H1 (cell line): ENCODE results near the gene GRIA2. TPM values are rescaled to one million over a fixed set of nuclear protein-coding genes. Genes with fewer than 3 reads are reported as not detected.

Experiments used
- CTCF ChIA-PET: fragments of 300-600 bp; sonication (Branson Sonifier 250); formaldehyde crosslinking; loops from one replicate; lab custom pipeline; 2021; ENCODE audit not compliant: partially characterized antibody; lab: Charles Lee
- POLR2A ChIA-PET: fragments of 300-600 bp; sonication (Branson Sonifier 250); formaldehyde crosslinking; loops from one replicate; lab custom pipeline; 2021; ENCODE audit warnings: inconsistent platforms; ENCODE audit not compliant: partially characterized antibody; lab: Charles Lee
- DNase-seq, 2 experiments: peaks; one replicate each; pipeline versions ENCODE4 v3.0.0 to v3.0.0-alpha.2; 2010 to 2022; ENCODE audit warnings: low spot score in 2 of 2, low read depth in 1 of 2, mixed read lengths in 1 of 2
- FAIRE-seq: peaks from 2 replicates; lab custom pipeline; 2011; peaks lifted over from hg19 to GRCh38; lab: Jason Lieb, UNC
- H2AFZ ChIP-seq: 2 replicates; pipeline ENCODE4 v1.8.1; 2012; ENCODE audit warnings: low read length, inconsistent platforms
- H2AK5ac ChIP-seq: 2 replicates; pipeline ENCODE4 v1.6.1; 2013; ENCODE audit warnings: low read depth, low read length
- H2BK120ac ChIP-seq: replicated peaks from 2 replicates; pipeline ENCODE3; 2013; ENCODE audit warnings: low read depth, low read length, inconsistent platforms
- H2BK12ac ChIP-seq: 2 replicates; pipeline ENCODE4 v1.6.1; 2013; ENCODE audit warnings: low read depth, low read length
- H2BK15ac ChIP-seq: 2 replicates; pipeline ENCODE4 v1.6.1; 2013; ENCODE audit warnings: low read length
- H2BK20ac ChIP-seq: 2 replicates; pipeline ENCODE4 v1.6.1; 2013; ENCODE audit warnings: low read length
- H2BK5ac ChIP-seq: 2 replicates; pipeline ENCODE4 v1.6.1; 2013; ENCODE audit warnings: low read depth, low read length
- H3K14ac ChIP-seq: 2 replicates; pipeline ENCODE4 v1.6.1; 2013; ENCODE audit warnings: inconsistent platforms; ENCODE audit not compliant: insufficient read length
- H3K18ac ChIP-seq: 2 replicates; pipeline ENCODE4 v1.6.1; 2013; ENCODE audit warnings: low read length; ENCODE audit errors: extremely low read depth
- H3K23ac ChIP-seq: 2 replicates; pipeline ENCODE4 v1.6.1; 2013; ENCODE audit warnings: inconsistent platforms; ENCODE audit not compliant: insufficient read length
- H3K23me2 ChIP-seq: 2 replicates; pipeline ENCODE4 v1.6.1; 2013; ENCODE audit warnings: low read depth, low read length
- H3K27ac ChIP-seq: 2 replicates; pipeline ENCODE4 v1.6.1; 2011; ENCODE audit warnings: low read depth, low read length, inconsistent platforms
- H3K27me3 ChIP-seq, 4 experiments: replicated peaks in 1 of 4; 1 replicate in 1 of 4; 2 replicates in 3 of 4; pipeline versions ENCODE4 v1.6.1 to v1.8.1; 2011 to 2013; ENCODE audit warnings: low read length in 3 of 4, mild to moderate bottlenecking in 3 of 4, inconsistent platforms in 2 of 4, mixed read lengths in 2 of 4, moderate library complexity in 1 of 4; ENCODE audit not compliant: control insufficient read depth in 3 of 4, insufficient read depth in 3 of 4; ENCODE audit errors: extremely low read depth in 1 of 4
- H3K36me3 ChIP-seq, 4 experiments: 2 replicates each; pipeline versions ENCODE4 v1.6.1 to v1.8.1; 2011 to 2013; ENCODE audit warnings: mild to moderate bottlenecking in 4 of 4, low read length in 3 of 4, moderate library complexity in 2 of 4, control low read depth in 1 of 4, inconsistent platforms in 1 of 4; ENCODE audit not compliant: insufficient read depth in 4 of 4, control insufficient read depth in 2 of 4
- H3K4ac ChIP-seq: replicated peaks from 2 replicates; pipeline ENCODE3; 2013; ENCODE audit warnings: low read length, low read depth, mixed read lengths, inconsistent platforms; ENCODE audit not compliant: insufficient read length
- H3K4me1 ChIP-seq, 4 experiments: replicated peaks in 1 of 4; 1 replicate in 1 of 4; 2 replicates in 3 of 4; pipeline versions ENCODE4 v1.6.1 to v1.8.1; 2011 to 2013; ENCODE audit warnings: low read length in 3 of 4, inconsistent platforms in 2 of 4, mixed read lengths in 1 of 4; ENCODE audit not compliant: insufficient read depth in 4 of 4, control insufficient read depth in 3 of 4
- H3K4me2 ChIP-seq, 2 experiments: 2 replicates each; pipeline versions ENCODE4 v1.6.1 to v1.8.1; 2011 to 2013; ENCODE audit warnings: low read depth in 2 of 2, low read length in 2 of 2, control low read depth in 1 of 2, inconsistent platforms in 1 of 2, mild to moderate bottlenecking in 1 of 2; ENCODE audit not compliant: insufficient read depth in 1 of 2
- H3K4me3 ChIP-seq, 4 experiments: fragments of 200-600, 300-600 bp in 1 of 4; sonication (generic), shearing (Covaris generic), sonication (Bioruptor Twin) in 1 of 4; 2 replicates each; pipeline versions ENCODE4 v1.5.1 to v1.8.1; 2011 to 2016; ENCODE audit warnings: low read length in 4 of 4, low read depth in 3 of 4, control low read depth in 2 of 4, inconsistent platforms in 2 of 4, mild to moderate bottlenecking in 2 of 4, mixed read lengths in 1 of 4, moderate library complexity in 1 of 4; ENCODE audit not compliant: insufficient read depth in 2 of 4; ENCODE audit errors: extremely low read depth in 1 of 4
- H3K56ac ChIP-seq: replicated peaks from 2 replicates; pipeline ENCODE3; 2013; ENCODE audit warnings: low read depth, mild to moderate bottlenecking, mixed read lengths, low read length, inconsistent platforms; ENCODE audit not compliant: insufficient read length
- H3K79me1 ChIP-seq: 2 replicates; pipeline ENCODE4 v1.6.1; 2013; ENCODE audit warnings: low read depth, low read length, control low read depth
- H3K79me2 ChIP-seq, 2 experiments: 2 replicates each; pipeline versions ENCODE4 v1.6.1 to v1.8.1; 2012 to 2013; ENCODE audit warnings: low read length in 2 of 2, mild to moderate bottlenecking in 2 of 2, inconsistent platforms in 1 of 2; ENCODE audit not compliant: insufficient read depth in 2 of 2, control insufficient read depth in 1 of 2
- H3K9ac ChIP-seq, 4 experiments: replicated peaks in 1 of 4; 1 replicate in 1 of 4; 2 replicates in 3 of 4; pipeline versions ENCODE4 v1.6.1 to v1.8.1; 2011 to 2013; ENCODE audit warnings: low read depth in 3 of 4, low read length in 3 of 4, control low read depth in 2 of 4, mild to moderate bottlenecking in 2 of 4, moderate library complexity in 2 of 4, inconsistent platforms in 1 of 4; ENCODE audit errors: extremely low read depth in 1 of 4
- H3K9me3 ChIP-seq, 2 experiments: 2 replicates each; pipeline versions ENCODE4 v1.6.1 to v1.8.1; 2012 to 2013; ENCODE audit warnings: mild to moderate bottlenecking in 2 of 2, moderate library complexity in 2 of 2, control low read depth in 1 of 2, inconsistent platforms in 1 of 2, low read depth in 1 of 2, low read length in 1 of 2, mixed read lengths in 1 of 2; ENCODE audit not compliant: insufficient read depth in 2 of 2
- H4K20me1 ChIP-seq, 2 experiments: replicated peaks in 1 of 2; 2 replicates each; pipeline versions ENCODE3 to v1.8.1; 2011 to 2013; ENCODE audit warnings: inconsistent platforms in 2 of 2, low read length in 2 of 2, mild to moderate bottlenecking in 1 of 2; ENCODE audit not compliant: insufficient read depth in 2 of 2, control insufficient read depth in 1 of 2
- H4K5ac ChIP-seq: 2 replicates; pipeline ENCODE4 v1.6.1; 2013; ENCODE audit warnings: low read length, low read depth, mixed read lengths, inconsistent platforms; ENCODE audit not compliant: insufficient read length
- H4K8ac ChIP-seq: 2 replicates; pipeline ENCODE4 v1.8.0; 2013; ENCODE audit warnings: mild to moderate bottlenecking, moderate library complexity, low read length, inconsistent platforms; ENCODE audit not compliant: insufficient read depth; ENCODE audit errors: extremely low read depth
- H4K91ac ChIP-seq: replicated peaks from 2 replicates; pipeline ENCODE3; 2013; ENCODE audit warnings: low read length, mixed read lengths, inconsistent platforms; ENCODE audit not compliant: insufficient read length
- ATF2 ChIP-seq: IDR thresholded peaks from 2 replicates; pipeline ENCODE4 v1.6.1; 2012; ENCODE audit warnings: low read length, inconsistent platforms
- CTBP2 ChIP-seq: IDR thresholded peaks from 2 replicates; pipeline ENCODE4 v1.7.0; 2011; ENCODE audit warnings: borderline replicate concordance, mild to moderate bottlenecking, moderate library complexity, mixed read lengths, low read length; ENCODE audit not compliant: insufficient read depth, insufficient read length
- NRF1 ChIP-seq: IDR thresholded peaks from 2 replicates; pipeline ENCODE4 v1.6.1; 2011; ENCODE audit warnings: mild to moderate bottlenecking, low read depth, low read length, improper control_type of control experiment
- POLR2AphosphoS5 ChIP-seq: IDR thresholded peaks from 2 replicates; pipeline ENCODE4 v1.6.1; 2011; ENCODE audit warnings: low read depth, low read length
- WGBS, 2 experiments: shearing (Covaris generic) in 1 of 2; methylation state at CpG; one replicate each; pipeline versions ENCODE4 v1.1.6 to v1.1.7; 2013 to 2015; ENCODE audit warnings: low lambda C conversion rate in 2 of 2, mixed read lengths in 2 of 2, inconsistent platforms in 1 of 2, low coverage in 1 of 2, missing lambda C conversion rate in 1 of 2; ENCODE audit not compliant: insufficient replicate concordance in 2 of 2, insufficient coverage in 1 of 2, insufficient read length in 1 of 2; ENCODE audit errors: extremely low coverage in 1 of 2, missing lambda C conversion rate in 1 of 2; 5-methylcytosine and 5-hydroxymethylcytosine counted together
- polyA plus RNA-seq, 7 experiments: library from polyadenylated mRNA; depleted of rRNA in 3 of 7; stranded (reverse) in 5 of 7; unstranded in 2 of 7; fragments of >200 nt in 5 of 7; fragments of 200-250 nt in 2 of 7; gene quantifications; 1 replicate in 5 of 7; 2 replicates in 1 of 7; 4 replicates in 1 of 7; pipeline versions ENCODE4 v1.2.1 to v1.2.3, GENCODE V29; 2011 to 2013; ENCODE audit warnings: missing spikeins in 2 of 7, mixed read lengths in 2 of 7
- total RNA-seq: library from RNA; stranded (reverse); fragmentation: NEBNext Ultra II Directional; extraction: Animal tissue kit (Norgen Biotek cat#: 25700); gene quantifications from 2 replicates; pipeline ENCODE4 v1.2.1, GENCODE V29; 2021

Gene GRIA2
- total and polyA plus RNA-seq, 2 of the 8 experiments (the other 6 are each of a cell fraction or from before 2014, with no cell fraction given), result not detected

DNA sequence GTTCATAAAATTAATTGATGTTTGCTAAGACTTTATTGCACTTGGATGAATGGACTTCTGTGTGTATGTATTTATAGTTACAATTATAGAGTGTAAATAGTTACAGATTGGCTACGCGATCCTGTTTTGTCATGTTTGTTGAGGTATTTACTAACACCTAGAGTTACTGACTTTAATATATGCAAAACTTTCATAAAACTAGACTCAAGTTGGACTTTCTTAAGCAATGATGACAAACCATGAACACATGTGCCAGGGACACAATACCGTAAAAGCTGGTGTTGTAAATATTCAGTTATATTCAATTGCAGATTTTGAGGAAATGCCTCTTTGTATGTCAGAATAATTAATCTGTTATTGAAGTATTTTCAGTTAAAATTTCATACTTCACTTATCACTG, 6.1 kb downstream of the GRIA2 start:
- Histone ChIP-seq H3K23ac (no peak overlapping the region), H3K9me3 (no peaks in the 10 kb centered on the region), H3K4me2 (no peak overlapping the region), H3K4me1 (0 out of 7 replicates have a peak, but pooled peaks cover 0 to 6% (median 3%) of the 10 kb centered on the region in 4 experiments), H3K9ac (no peak overlapping the region), H3K79me2 (no peaks in the 10 kb centered on the region), H2BK20ac (no peak overlapping the region), H3K36me3 (no peaks in the 10 kb centered on the region), H2BK120ac (no peak overlapping the region), H3K56ac (no peak overlapping the region), H4K20me1 (no peaks in the 10 kb centered on the region), H4K8ac (no peak overlapping the region), H3K27me3 (peaks cover 6 to 21% (median 16%) of the 10 kb centered on the region in 4 experiments), H2BK15ac (no peak overlapping the region), H2AFZ (no peak overlapping the region), H2BK5ac (no peak overlapping the region), H3K4ac (no peak overlapping the region), H3K4me3 (no peak overlapping the region), H2AK5ac (no peak overlapping the region), H3K27ac (no peak overlapping the region), H2BK12ac (no peak overlapping the region), H4K5ac (no peak overlapping the region), H3K79me1 (no peaks in the 10 kb centered on the region), H3K14ac (no peak overlapping the region), H3K18ac (no peak overlapping the region), H3K23me2 (peaks cover 11% of the 10 kb centered on the region; the same call in 1 of the 2 replicates), H4K91ac (no peak overlapping the region)
- 95% methylated on average over 3 of the region's 3 CpGs; no CpG with 5 or more reads in 1 of the 2 experiments for WGBS, 2 experiments
- DNase-seq (no peak), FAIRE-seq (no peak)
- ChIA-PET CTCF (no interaction called here), POLR2A (no interaction called here)
- no peak for TF ChIP-seq ATF2
- no peak for TF ChIP-seq CTBP2
- no peak for TF ChIP-seq NRF1
- TF ChIP-seq POLR2AphosphoS5, result no peak
